A673 (cell line): ENCODE data around the gene SNAP29.

ENCODE experiments used
- EZH2 ChIP-seq: fragments of 200-600 bp; sonication (generic); IDR thresholded peaks from 2 replicates; pipeline ENCODE4 v1.6.1; 2017; ENCODE audit warnings: borderline replicate concordance, low read depth, mild to moderate bottlenecking, mixed read lengths, antibody characterized with exemption, low read length; ENCODE audit not compliant: poor library complexity, severe bottlenecking
- TF ChIP-seq, protein P1 (sequence below): fragments of 300-800, 200-600 bp; sonication (generic); conservative IDR thresholded peaks from 2 replicates; pipeline ENCODE4 v1.5.1; 2017; ENCODE audit warnings: low read depth, mild to moderate bottlenecking, antibody characterized with exemption, low read length, moderate library complexity, mixed read lengths

DNA sequence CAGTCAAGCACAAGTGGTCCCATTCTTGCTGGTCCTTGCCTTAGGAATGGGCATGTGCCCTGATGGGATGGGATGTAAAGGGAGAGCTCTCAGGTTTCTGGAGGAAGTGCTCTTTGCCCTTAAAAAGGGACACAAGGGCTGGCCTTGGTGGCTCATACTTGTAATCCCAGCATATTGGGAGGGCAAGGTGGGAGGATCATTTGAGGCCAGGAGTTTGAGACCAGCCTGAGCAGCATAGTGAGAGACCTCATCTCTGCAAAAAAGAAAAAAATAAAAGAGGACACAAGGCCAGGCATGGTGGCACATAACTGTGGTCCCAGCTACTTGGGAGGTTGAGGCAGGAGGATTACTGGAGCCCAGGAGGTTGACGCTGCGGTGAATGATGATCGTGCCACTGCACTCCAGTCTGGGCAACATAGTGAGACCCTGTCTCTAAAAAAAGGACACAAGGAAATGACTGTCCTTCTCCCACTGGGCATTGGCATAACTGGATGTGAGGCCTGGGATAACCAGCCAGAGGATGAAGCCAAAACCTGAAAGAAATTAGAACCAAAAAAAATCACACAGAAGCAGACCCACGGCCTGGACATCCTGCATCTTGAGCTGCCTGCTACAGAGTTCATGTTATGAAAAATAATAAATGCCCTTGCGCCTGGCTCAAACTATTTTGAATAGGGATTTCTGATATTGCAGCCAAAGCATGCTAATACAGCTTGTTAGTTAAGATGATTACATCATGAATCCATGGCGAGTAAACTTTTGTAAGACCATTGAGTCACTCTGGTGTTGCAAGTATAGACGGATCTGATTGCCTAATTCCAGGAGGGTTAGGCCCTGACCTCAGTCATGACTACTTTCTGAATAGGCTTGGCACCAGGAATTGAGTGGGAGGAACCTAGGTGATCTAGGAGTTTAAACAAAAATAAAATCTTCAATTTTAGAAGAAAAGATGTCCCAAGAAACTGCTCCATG lies 45.5 kb downstream of the SNAP29 start:
- TF ChIP-seq, protein P1, sequence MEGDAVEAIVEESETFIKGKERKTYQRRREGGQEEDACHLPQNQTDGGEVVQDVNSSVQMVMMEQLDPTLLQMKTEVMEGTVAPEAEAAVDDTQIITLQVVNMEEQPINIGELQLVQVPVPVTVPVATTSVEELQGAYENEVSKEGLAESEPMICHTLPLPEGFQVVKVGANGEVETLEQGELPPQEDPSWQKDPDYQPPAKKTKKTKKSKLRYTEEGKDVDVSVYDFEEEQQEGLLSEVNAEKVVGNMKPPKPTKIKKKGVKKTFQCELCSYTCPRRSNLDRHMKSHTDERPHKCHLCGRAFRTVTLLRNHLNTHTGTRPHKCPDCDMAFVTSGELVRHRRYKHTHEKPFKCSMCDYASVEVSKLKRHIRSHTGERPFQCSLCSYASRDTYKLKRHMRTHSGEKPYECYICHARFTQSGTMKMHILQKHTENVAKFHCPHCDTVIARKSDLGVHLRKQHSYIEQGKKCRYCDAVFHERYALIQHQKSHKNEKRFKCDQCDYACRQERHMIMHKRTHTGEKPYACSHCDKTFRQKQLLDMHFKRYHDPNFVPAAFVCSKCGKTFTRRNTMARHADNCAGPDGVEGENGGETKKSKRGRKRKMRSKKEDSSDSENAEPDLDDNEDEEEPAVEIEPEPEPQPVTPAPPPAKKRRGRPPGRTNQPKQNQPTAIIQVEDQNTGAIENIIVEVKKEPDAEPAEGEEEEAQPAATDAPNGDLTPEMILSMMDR: no peak
- no peak for TF ChIP-seq EZH2
